Stimulated activated naive CD8-positive, alpha-beta T cell treated with anti-CD3 and anti-CD28 coated beads, Interleukin-15, Interleukin-2, amounts not matched to agents 100 ng/mL and 50 ng/mL, for 24 hours (primary cell): Measurements from ENCODE around the gene IL6ST.
"Not testable (repeated sequence)": the region's sequence is repeated elsewhere in the genome, so short reads cannot be mapped to it uniquely, and the experiment has no call there.

ENCODE experiments used
- H3K27ac Mint-ChIP-seq: one replicate; pipeline ENCODE4 v1.8.0; 2021; ENCODE audit warnings: mild to moderate bottlenecking, mixed read lengths
- H3K27me3 Mint-ChIP-seq: one replicate; pipeline ENCODE4 v1.8.0; 2021; ENCODE audit warnings: mixed read lengths
- H3K36me3 Mint-ChIP-seq: one replicate; pipeline ENCODE4 v1.8.0; 2021; ENCODE audit warnings: low read depth, mixed read lengths
- H3K4me1 Mint-ChIP-seq: one replicate; pipeline ENCODE4 v1.8.0; 2021; ENCODE audit warnings: low read depth, mixed read lengths
- H3K4me3 Mint-ChIP-seq: one replicate; pipeline ENCODE4 v1.8.0; 2021; ENCODE audit warnings: mild to moderate bottlenecking, mixed read lengths
- H3K9me3 Mint-ChIP-seq: one replicate; pipeline ENCODE4 v1.8.0; 2021; ENCODE audit warnings: mixed read lengths

IL6ST gene

GRCh38 chr5:55994495-55994997, at the start of gene IL6ST:
Gene IL6ST, minus strand, starts transcription at chr5:55994963. Its CDS starts 18,685 bp downstream, at chr5:55976278.
- no peaks in the 10 kb centered on the region for H3K27me3 Mint-ChIP-seq
- H3K36me3 Mint-ChIP-seq = peaks cover 39% of the 10 kb centered on the region
- peaks cover 78% of the 10 kb centered on the region for H3K4me1 Mint-ChIP-seq
- H3K27ac Mint-ChIP-seq = peak within 1 kb of the TSS; percentile 98
- H3K4me3 Mint-ChIP-seq = peak within 1 kb of the TSS; percentile 96
- H3K9me3 Mint-ChIP-seq = peaks cover 4% of the 10 kb centered on the region

GRCh38 chr5:56039985-56040384, 45.2 kb upstream of the IL6ST start:
- H3K4me3 Mint-ChIP-seq = no peak overlapping the region

GRCh38 chr5:56038206-56038605, 43.4 kb upstream of the IL6ST start:
- not testable (repeated sequence) for H3K4me3 Mint-ChIP-seq, H3K9me3 Mint-ChIP-seq, H3K27ac Mint-ChIP-seq, H3K27me3 Mint-ChIP-seq, H3K36me3 Mint-ChIP-seq, H3K4me1 Mint-ChIP-seq

More at GRCh38 chr5:56039985-56040384, 45.2 kb upstream of the IL6ST start:
- Mint-ChIP-seq H3K36me3 (no peaks in the 10 kb centered on the region), H3K9me3 (no peaks in the 10 kb centered on the region), H3K27me3 (no peaks in the 10 kb centered on the region), H3K4me1 (peaks cover 18% of the 10 kb centered on the region), H3K27ac (no peak overlapping the region)

GRCh38 chr5:56037531-56038010, 42.8 kb upstream of the IL6ST start:
- Mint-ChIP-seq H3K4me1 (peaks cover 9% of the 10 kb centered on the region), H3K9me3 (no peaks in the 10 kb centered on the region), H3K27me3 (no peaks in the 10 kb centered on the region), H3K4me3 (no peak overlapping the region), H3K27ac (no peak overlapping the region), H3K36me3 (no peaks in the 10 kb centered on the region)

- not testable (repeated sequence) for H3K27me3 Mint-ChIP-seq, H3K27ac Mint-ChIP-seq, H3K4me3 Mint-ChIP-seq, H3K4me1 Mint-ChIP-seq, H3K9me3 Mint-ChIP-seq, H3K36me3 Mint-ChIP-seq
These were observed 40.6 kb upstream of the IL6ST start for GRCh38 chr5:56035394-56035793.

GRCh38 chr5:56029871-56030630, 35.3 kb upstream of the IL6ST start:
- not testable (repeated sequence) for H3K4me3 Mint-ChIP-seq, H3K36me3 Mint-ChIP-seq, H3K27ac Mint-ChIP-seq, H3K9me3 Mint-ChIP-seq, H3K27me3 Mint-ChIP-seq
- H3K4me1 Mint-ChIP-seq = peaks cover 12% of the 10 kb centered on the region

- no peak overlapping the region for H3K4me3 Mint-ChIP-seq
- H3K27ac Mint-ChIP-seq = no peak overlapping the region
- H3K36me3 Mint-ChIP-seq = no peaks in the 10 kb centered on the region
- peaks cover 12% of the 10 kb centered on the region for H3K4me1 Mint-ChIP-seq
- no peaks in the 10 kb centered on the region for H3K9me3 Mint-ChIP-seq
- H3K27me3 Mint-ChIP-seq = no peaks in the 10 kb centered on the region
These were observed 34.7 kb upstream of the IL6ST start for GRCh38 chr5:56029457-56029856.

- H3K4me3 Mint-ChIP-seq = no peak overlapping the region
- peaks cover 12% of the 10 kb centered on the region for H3K4me1 Mint-ChIP-seq
- no peaks in the 10 kb centered on the region for H3K36me3 Mint-ChIP-seq
- no peak overlapping the region for H3K27ac Mint-ChIP-seq
- H3K27me3 Mint-ChIP-seq = no peaks in the 10 kb centered on the region
- no peaks in the 10 kb centered on the region for H3K9me3 Mint-ChIP-seq
These were observed 33.9 kb upstream of the IL6ST start for GRCh38 chr5:56028708-56029107.

GRCh38 chr5:56026863-56027300, 32.1 kb upstream of the IL6ST start:
- Mint-ChIP-seq H3K27me3 (no peaks in the 10 kb centered on the region), H3K4me3 (no peak overlapping the region), H3K27ac (no peak overlapping the region), H3K36me3 (no peaks in the 10 kb centered on the region), H3K9me3 (no peaks in the 10 kb centered on the region), H3K4me1 (peaks cover 12% of the 10 kb centered on the region)

- H3K27me3 Mint-ChIP-seq = no peaks in the 10 kb centered on the region
- no peak overlapping the region for H3K27ac Mint-ChIP-seq
- H3K4me1 Mint-ChIP-seq = peaks cover 12% of the 10 kb centered on the region
- no peaks in the 10 kb centered on the region for H3K36me3 Mint-ChIP-seq
- no peaks in the 10 kb centered on the region for H3K9me3 Mint-ChIP-seq
- H3K4me3 Mint-ChIP-seq = no peak overlapping the region
These were observed 30.6 kb upstream of the IL6ST start for GRCh38 chr5:56025151-56025885.

GRCh38 chr5:56024810-56025150, 30.0 kb upstream of the IL6ST start:
- H3K36me3 Mint-ChIP-seq = no peaks in the 10 kb centered on the region

GRCh38 chr5:56023296-56023695, 28.5 kb upstream of the IL6ST start:
- no peak overlapping the region for H3K27ac Mint-ChIP-seq
- H3K27me3 Mint-ChIP-seq = no peaks in the 10 kb centered on the region
- H3K4me3 Mint-ChIP-seq = no peak overlapping the region
- peaks cover 17% of the 10 kb centered on the region for H3K4me1 Mint-ChIP-seq
- H3K36me3 Mint-ChIP-seq = no peaks in the 10 kb centered on the region
- no peaks in the 10 kb centered on the region for H3K9me3 Mint-ChIP-seq

More at GRCh38 chr5:56024810-56025150, 30.0 kb upstream of the IL6ST start:
- no peaks in the 10 kb centered on the region for H3K27me3 Mint-ChIP-seq
- peaks cover 11% of the 10 kb centered on the region for H3K4me1 Mint-ChIP-seq
- H3K9me3 Mint-ChIP-seq = no peaks in the 10 kb centered on the region
- no peak overlapping the region for H3K4me3 Mint-ChIP-seq
- no peak overlapping the region for H3K27ac Mint-ChIP-seq

GRCh38 chr5:56019306-56020272, 24.8 kb upstream of the IL6ST start:
- Mint-ChIP-seq H3K9me3 (peaks cover 6% of the 10 kb centered on the region), H3K36me3 (peaks cover 8% of the 10 kb centered on the region), H3K27ac (no peak overlapping the region), H3K4me3 (no peak overlapping the region), H3K4me1 (peaks cover 9% of the 10 kb centered on the region), H3K27me3 (no peaks in the 10 kb centered on the region)

GRCh38 chr5:56018832-56019231, 24.1 kb upstream of the IL6ST start:
- Mint-ChIP-seq H3K36me3 (peaks cover 8% of the 10 kb centered on the region), H3K9me3 (peaks cover 6% of the 10 kb centered on the region), H3K4me1 (peaks cover 9% of the 10 kb centered on the region), H3K27me3 (no peaks in the 10 kb centered on the region), H3K27ac (no peak overlapping the region), H3K4me3 (no peak overlapping the region)
